Ishikawa (cell line): ENCODE measurements around the gene HYAL1.

Experiments
- CEBPB ChIP-seq: IDR thresholded peaks from 2 replicates; pipeline ENCODE4 v1.6.1; 2012
- CREB1 ChIP-seq: IDR thresholded peaks from 2 replicates; pipeline ENCODE4 v1.6.1; 2012; ENCODE audit warnings: low read depth
- EGR1 ChIP-seq: IDR thresholded peaks from 2 replicates; pipeline ENCODE4 v1.6.1; 2012
- EP300 ChIP-seq: IDR thresholded peaks from 2 replicates; pipeline ENCODE4 v1.6.1; 2012; ENCODE audit warnings: borderline replicate concordance
- FOXM1 ChIP-seq: IDR thresholded peaks from 2 replicates; pipeline ENCODE4 v1.6.1; 2012; ENCODE audit warnings: low read depth, borderline replicate concordance
- MAX ChIP-seq: IDR thresholded peaks from 2 replicates; pipeline ENCODE4 v1.6.1; 2012
- NFIC ChIP-seq: IDR thresholded peaks from 2 replicates; pipeline ENCODE4 v1.6.1; 2012
- RAD21 ChIP-seq: IDR thresholded peaks from 2 replicates; pipeline ENCODE4 v1.6.1; 2012; ENCODE audit warnings: low read depth
- TAF1 ChIP-seq: IDR thresholded peaks from 2 replicates; pipeline ENCODE4 v1.6.1; 2012; ENCODE audit warnings: low read depth, mild to moderate bottlenecking
- TCF12 ChIP-seq: IDR thresholded peaks from 2 replicates; pipeline ENCODE4 v1.6.1; 2012; ENCODE audit warnings: low read depth
- TEAD4 ChIP-seq: IDR thresholded peaks from 2 replicates; pipeline ENCODE4 v1.6.1; 2012
- YY1 ChIP-seq: IDR thresholded peaks from 2 replicates; pipeline ENCODE4 v1.6.1; 2012; ENCODE audit warnings: low read depth
- ZBTB7A ChIP-seq: IDR thresholded peaks from 2 replicates; pipeline ENCODE4 v1.6.1; 2012; ENCODE audit warnings: low read depth
- TF ChIP-seq, protein P1 (sequence below): IDR thresholded peaks from 2 replicates; pipeline ENCODE4 v1.6.1; 2012
- TF ChIP-seq, protein P2 (sequence below): IDR thresholded peaks from 2 replicates; pipeline ENCODE4 v1.6.1; 2012; ENCODE audit warnings: low read depth, mild to moderate bottlenecking

HYAL1 gene, protein sequence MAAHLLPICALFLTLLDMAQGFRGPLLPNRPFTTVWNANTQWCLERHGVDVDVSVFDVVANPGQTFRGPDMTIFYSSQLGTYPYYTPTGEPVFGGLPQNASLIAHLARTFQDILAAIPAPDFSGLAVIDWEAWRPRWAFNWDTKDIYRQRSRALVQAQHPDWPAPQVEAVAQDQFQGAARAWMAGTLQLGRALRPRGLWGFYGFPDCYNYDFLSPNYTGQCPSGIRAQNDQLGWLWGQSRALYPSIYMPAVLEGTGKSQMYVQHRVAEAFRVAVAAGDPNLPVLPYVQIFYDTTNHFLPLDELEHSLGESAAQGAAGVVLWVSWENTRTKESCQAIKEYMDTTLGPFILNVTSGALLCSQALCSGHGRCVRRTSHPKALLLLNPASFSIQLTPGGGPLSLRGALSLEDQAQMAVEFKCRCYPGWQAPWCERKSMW

GRCh38 chr3:50303013-50303815, at the start of gene HYAL1:
TSS of gene HYAL1 (minus strand) at chr3:50303574. CDS start at chr3:50302956, 618 bp downstream.
- TF ChIP-seq RAD21 (peak; percentile 45), CREB1 (no peak), EGR1 (no peak), ZBTB7A (peak; percentile 44; the same call in 1 of the 2 replicates), MAX (no peak), TCF12 (no peak), CEBPB (no peak)
- TF ChIP-seq, protein P1, sequence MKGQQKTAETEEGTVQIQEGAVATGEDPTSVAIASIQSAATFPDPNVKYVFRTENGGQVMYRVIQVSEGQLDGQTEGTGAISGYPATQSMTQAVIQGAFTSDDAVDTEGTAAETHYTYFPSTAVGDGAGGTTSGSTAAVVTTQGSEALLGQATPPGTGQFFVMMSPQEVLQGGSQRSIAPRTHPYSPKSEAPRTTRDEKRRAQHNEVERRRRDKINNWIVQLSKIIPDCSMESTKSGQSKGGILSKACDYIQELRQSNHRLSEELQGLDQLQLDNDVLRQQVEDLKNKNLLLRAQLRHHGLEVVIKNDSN = no peak

GRCh38 chr3:50352781-50353180, 49.4 kb upstream of the HYAL1 start:
- TF ChIP-seq MAX = no peak

DNA sequence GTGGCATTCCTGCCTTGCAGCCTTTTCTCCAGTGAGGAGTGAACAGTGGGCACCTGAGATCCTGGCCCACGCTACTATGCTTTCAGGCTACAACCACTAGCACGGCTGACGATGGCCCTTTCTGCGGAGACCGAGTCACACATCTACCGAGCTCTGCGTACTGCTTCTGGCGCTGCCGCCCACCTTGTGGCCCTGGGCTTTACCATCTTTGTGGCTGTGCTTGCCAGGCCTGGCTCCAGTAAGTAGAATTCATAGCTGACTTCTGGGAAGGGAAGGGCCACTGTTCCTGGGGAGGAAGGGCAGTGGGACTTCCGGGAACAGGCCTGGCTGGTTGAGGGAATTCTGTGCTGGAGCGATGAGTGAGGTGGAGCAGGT, 47.9 kb upstream of the HYAL1 start:
- TF ChIP-seq CEBPB = no peak
- no peak for TF ChIP-seq YY1
- no peak for TF ChIP-seq TEAD4
- no peak for TF ChIP-seq CREB1
- no peak for TF ChIP-seq MAX
- TF ChIP-seq RAD21 = no peak
- no peak for TF ChIP-seq EGR1
- TF ChIP-seq TAF1 = no peak
- TF ChIP-seq, protein P1 = no peak
- TF ChIP-seq, protein P2, sequence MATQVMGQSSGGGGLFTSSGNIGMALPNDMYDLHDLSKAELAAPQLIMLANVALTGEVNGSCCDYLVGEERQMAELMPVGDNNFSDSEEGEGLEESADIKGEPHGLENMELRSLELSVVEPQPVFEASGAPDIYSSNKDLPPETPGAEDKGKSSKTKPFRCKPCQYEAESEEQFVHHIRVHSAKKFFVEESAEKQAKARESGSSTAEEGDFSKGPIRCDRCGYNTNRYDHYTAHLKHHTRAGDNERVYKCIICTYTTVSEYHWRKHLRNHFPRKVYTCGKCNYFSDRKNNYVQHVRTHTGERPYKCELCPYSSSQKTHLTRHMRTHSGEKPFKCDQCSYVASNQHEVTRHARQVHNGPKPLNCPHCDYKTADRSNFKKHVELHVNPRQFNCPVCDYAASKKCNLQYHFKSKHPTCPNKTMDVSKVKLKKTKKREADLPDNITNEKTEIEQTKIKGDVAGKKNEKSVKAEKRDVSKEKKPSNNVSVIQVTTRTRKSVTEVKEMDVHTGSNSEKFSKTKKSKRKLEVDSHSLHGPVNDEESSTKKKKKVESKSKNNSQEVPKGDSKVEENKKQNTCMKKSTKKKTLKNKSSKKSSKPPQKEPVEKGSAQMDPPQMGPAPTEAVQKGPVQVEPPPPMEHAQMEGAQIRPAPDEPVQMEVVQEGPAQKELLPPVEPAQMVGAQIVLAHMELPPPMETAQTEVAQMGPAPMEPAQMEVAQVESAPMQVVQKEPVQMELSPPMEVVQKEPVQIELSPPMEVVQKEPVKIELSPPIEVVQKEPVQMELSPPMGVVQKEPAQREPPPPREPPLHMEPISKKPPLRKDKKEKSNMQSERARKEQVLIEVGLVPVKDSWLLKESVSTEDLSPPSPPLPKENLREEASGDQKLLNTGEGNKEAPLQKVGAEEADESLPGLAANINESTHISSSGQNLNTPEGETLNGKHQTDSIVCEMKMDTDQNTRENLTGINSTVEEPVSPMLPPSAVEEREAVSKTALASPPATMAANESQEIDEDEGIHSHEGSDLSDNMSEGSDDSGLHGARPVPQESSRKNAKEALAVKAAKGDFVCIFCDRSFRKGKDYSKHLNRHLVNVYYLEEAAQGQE = no peak
- no peak for TF ChIP-seq NFIC
- no peak for TF ChIP-seq EP300
- TF ChIP-seq TCF12 = no peak
- TF ChIP-seq FOXM1 = no peak
- TF ChIP-seq ZBTB7A = no peak

GRCh38 chr3:50350527-50351322, 47.4 kb upstream of the HYAL1 start, which contains the start of the genes CYB561D2 and NPRL2:
TSS of gene CYB561D2 (plus strand) at chr3:50350862. CDS start at chr3:50351434, 572 bp downstream.
TSS of gene NPRL2 (minus strand) at chr3:50350775. CDS start at chr3:50350652, 123 bp downstream.
- no peak for TF ChIP-seq CEBPB
- peak; percentile 99 for TF ChIP-seq MAX
- no peak for TF ChIP-seq FOXM1
- TF ChIP-seq CREB1 = peak; percentile 84
- TF ChIP-seq TCF12 = peak; percentile 70
- peak; percentile 73 for TF ChIP-seq TAF1
- TF ChIP-seq YY1 = 0 out of 2 replicates have a peak, but pooled peaks have one; percentile 44
- no peak for TF ChIP-seq TEAD4

- TF ChIP-seq EGR1 (no peak), TEAD4 (no peak), RAD21 (no peak), YY1 (no peak), FOXM1 (no peak), MAX (no peak), CREB1 (no peak), TCF12 (no peak), ZBTB7A (no peak), TAF1 (no peak), NFIC (no peak), EP300 (no peak), CEBPB (no peak)
- TF ChIP-seq, protein P2 = no peak
- TF ChIP-seq, protein P1 = no peak
Observed at GRCh38 chr3:50350213-50350526, 46.8 kb upstream of the HYAL1 start.
